ENCODE results near the gene TRAF4.
"Not testable (repeated sequence)": the region's sequence is repeated elsewhere in the genome, so short reads cannot be mapped to it uniquely, and the experiment has no call there.

TRAF4 gene

GRCh38 chr17:28726627-28727491 lies 17.0 kb upstream of the TRAF4 start:
- TF ChIP-seq CTCF (IDR thresholded peaks at IDR 0.05; ENCODE audit: low read depth, low read length), result peak; percentile 98

GRCh38 chr17:28728364-28729200 lies 15.2 kb upstream of the TRAF4 start, which contains the start of gene NEK8:
Gene NEK8 (plus strand): TSS chr17:28728788. CDS start chr17:28728814, 26 bp downstream.
- peak within 1 kb of the TSS; percentile 84 for H3K4me3 ChIP-seq (ENCODE audit: low read depth, low read length)
- no peak for TF ChIP-seq CTCF (IDR thresholded peaks at IDR 0.05; ENCODE audit: low read depth, low read length)

More at GRCh38 chr17:28726627-28727491, 17.0 kb upstream of the TRAF4 start:
- H3K4me3 ChIP-seq (ENCODE audit: low read depth, low read length), result peak overlapping the region; percentile 65

DNA sequence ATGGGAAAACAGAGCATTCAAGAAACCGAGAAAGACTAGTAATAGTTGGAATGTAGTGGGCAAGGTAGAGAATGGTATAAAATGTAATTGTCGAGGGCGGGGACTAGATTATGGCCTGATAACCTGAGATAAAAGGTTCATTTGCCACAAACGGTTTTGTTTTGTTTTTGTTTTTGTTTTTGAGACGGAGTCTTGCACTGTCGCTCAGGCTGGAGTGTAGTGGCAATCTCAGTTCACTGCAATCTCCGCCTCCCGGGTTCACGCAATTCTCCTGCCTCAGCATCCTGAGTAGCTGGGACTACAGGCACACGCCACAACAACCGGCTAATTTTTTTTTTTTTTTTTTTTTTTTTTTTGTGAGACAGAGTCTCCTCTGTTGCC lies 13.9 kb upstream of the TRAF4 start:
- TF ChIP-seq CTCF (IDR thresholded peaks at IDR 0.05; ENCODE audit: low read depth, low read length), result no peak
- H3K4me3 ChIP-seq (ENCODE audit: low read depth, low read length), result no peak overlapping the region

- H3K4me3 ChIP-seq (ENCODE audit: low read depth, low read length), result no peak overlapping the region
- TF ChIP-seq CTCF (IDR thresholded peaks at IDR 0.05; ENCODE audit: low read depth, low read length), result no peak
Measured at GRCh38 chr17:28733346-28733745, 10.5 kb upstream of the TRAF4 start.

DNA sequence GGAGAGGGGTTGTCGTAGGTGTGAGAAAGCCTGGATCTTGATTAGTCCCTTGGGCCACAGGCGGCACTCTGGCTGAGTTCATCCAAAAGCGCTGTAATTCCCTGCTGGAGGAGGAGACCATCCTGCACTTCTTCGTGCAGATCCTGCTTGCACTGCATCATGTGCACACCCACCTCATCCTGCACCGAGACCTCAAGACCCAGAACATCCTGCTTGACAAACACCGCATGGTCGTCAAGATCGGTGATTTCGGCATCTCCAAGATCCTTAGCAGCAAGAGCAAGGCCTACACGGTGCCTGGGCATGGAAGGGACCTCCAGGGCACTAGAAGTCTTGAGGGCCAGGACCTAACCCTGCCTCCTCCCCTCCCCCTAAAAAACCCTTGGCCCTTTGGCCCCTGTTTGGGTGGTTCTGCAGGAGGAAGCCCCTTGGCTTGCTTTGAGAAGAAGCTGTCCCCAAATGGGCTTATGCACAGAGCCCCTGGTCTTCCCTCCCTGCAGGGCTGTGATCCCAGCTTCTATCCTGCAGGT lies 9.0 kb upstream of the TRAF4 start:
- TF ChIP-seq CTCF (IDR thresholded peaks at IDR 0.05; ENCODE audit: low read depth, low read length), result no peak
- H3K4me3 ChIP-seq (ENCODE audit: low read depth, low read length), result no peak overlapping the region

DNA sequence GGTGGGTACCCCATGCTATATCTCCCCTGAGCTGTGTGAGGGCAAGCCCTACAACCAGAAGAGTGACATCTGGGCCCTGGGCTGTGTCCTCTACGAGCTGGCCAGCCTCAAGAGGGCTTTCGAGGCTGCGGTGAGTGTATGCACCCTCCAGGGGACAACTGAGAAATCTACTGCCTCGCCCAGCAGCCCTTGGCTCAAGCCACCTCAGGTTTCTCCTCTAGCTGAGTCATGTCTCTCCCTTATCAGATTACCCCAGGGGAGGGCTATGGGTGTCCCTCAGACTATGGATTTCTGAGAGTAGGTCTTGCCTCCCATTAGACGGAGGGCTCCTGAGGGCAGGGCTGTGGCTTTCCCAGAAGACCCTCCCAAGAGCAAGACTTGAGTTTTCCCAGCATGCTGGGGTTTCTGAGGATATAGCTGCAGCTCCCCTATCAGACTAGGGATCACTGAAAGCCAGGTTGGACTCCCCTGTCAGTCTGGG lies 8.5 kb upstream of the TRAF4 start:
- TF ChIP-seq CTCF (IDR thresholded peaks at IDR 0.05; ENCODE audit: low read depth, low read length), result no peak
- H3K4me3 ChIP-seq (ENCODE audit: low read depth, low read length), result no peak overlapping the region

DNA sequence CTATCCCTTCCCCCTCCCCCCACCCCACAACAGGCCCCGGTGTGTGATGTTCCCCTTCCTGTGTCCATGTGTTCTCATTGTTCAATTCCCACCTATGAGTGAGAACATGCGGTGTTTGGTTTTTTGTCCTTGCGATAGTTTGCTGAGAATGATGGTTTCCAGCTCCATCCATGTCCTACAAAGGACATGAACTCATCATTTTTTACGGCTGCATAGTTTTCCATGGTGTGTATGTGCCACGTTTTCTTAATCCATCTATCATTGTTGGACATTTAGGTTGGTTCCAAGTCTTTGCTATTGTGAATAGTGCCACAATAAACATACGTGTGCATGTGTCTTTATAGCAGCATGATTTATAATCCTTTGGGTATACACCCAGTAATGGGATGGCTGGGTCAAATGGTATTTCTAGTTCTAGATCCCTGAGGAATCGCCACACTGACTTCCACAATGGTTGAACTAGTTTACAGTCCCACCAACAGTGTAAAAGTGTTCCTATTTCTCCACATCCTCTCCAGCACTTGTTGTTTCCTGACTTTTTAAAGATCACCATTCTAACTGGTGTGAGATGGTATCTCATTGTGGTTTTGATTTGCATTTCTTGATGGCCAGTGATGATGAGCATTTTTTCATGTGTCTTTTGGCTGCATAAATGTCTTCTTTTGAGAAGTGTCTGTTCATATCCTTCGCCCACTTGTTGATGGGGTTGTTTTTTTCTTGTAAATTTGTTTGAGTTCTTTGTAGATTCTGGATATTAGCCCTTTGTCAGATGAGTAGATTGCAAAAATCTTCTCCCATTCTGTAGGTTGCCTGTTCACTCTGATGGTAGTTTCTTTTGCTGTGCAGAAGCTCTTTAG lies 7.7 kb upstream of the TRAF4 start:
- not testable (repeated sequence) for H3K4me3 ChIP-seq (ENCODE audit: low read depth, low read length)
